ENCODE results near the gene RFXAP. TPM values are rescaled to one million over a fixed set of nuclear protein-coding genes. Genes with fewer than 3 reads are reported as not detected.

RFXAP gene
- total RNA-seq, 2 donors from 2014 or later = 13.9 to 20.2 TPM

DNA sequence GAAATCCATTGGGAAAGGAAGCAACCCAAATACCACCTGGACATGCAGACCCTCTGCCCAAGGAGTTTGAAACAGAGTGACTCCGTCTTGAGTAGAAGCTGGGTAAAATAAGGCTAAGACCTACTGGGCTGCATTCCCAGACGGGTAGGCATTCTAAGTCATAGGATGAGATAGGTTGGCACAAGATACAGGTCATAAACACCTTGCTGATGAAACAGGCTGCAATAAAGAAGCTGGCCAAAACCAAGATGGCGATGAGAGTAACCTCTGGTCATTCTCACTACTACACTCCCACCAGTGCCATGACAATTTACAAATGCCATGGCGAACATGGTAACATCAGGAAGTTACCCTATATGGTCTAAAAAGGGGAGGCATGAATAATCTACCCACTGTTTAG is 40.2 kb downstream of the RFXAP start:
- Mint-ChIP-seq H3K9me3 (no peaks in the 10 kb centered on the region), H3K36me3 (ENCODE audit: insufficient read depth in 2 of 2) (no peaks in the 10 kb centered on the region), H3K27ac (no peak overlapping the region), H3K4me1 (ENCODE audit: low read depth) (peaks cover 5% of the 10 kb centered on the region), H3K4me3 (no peak overlapping the region), H3K27me3 (ENCODE audit: low read depth) (peaks cover 14% of the 10 kb centered on the region)
- ATAC-seq (replicated peaks in 1 of 2) (no peak), DNase-seq (no peak)

DNA sequence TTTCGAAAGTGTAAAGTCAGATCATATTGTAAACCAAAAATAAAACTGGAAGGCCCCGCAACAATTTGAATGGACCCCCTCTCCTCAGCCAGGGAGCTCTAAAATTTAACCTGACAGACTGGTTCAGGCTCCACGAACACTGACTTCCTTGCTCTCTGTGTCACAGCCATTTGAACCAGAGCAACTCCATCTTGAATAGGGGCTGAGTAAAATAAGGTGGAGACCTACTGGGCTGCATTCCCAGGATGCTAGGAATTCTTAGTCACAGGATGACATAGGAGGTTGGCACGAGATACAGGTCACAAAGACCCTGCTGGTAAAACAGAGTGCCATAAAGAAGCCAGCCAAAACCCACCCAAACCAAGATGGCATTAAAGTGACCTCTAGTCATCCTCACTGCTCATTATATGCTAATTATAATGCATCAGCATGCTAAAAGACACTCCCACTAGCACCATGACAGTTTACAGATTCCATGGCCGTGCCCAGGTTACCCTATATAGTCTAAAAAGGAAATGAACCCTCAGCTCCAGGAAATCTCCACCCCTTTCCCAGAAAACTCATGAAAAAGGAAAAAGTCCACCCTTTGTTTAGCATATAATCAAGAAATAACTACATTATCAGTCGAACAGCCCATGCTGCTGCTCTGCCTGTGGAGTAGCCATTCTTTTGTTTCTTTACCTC is 43.1 kb downstream of the RFXAP start:
- Mint-ChIP-seq H3K9me3 (no peaks in the 10 kb centered on the region), H3K4me3 (no peak overlapping the region), H3K36me3 (ENCODE audit: insufficient read depth in 2 of 2) (no peaks in the 10 kb centered on the region), H3K27me3 (ENCODE audit: low read depth) (peaks cover 24% of the 10 kb centered on the region), H3K27ac (no peak overlapping the region), H3K4me1 (ENCODE audit: low read depth) (peaks cover 5% of the 10 kb centered on the region)
- DNase-seq (no peak), ATAC-seq (replicated peaks in 1 of 2) (no peak)

DNA sequence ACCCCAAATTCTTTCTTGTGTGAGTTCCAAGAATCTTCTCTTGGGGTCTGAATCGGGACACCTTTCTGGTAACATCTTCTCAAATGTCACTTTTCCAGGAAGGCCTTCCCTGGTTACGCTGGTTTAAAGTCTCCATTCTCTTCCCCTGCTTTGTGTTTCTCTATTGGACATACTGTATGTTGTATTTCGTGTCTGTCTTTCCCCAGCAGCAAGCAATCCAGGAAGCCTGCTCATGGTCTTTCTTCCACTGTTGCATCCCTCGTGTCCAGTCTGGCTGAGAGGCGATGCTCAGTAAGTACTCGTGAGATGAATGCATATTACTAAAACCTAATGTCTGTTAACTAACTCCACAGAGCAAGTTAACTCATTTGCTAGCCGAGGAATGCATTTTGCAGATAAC is 43.7 kb downstream of the RFXAP start:
- H3K4me3 Mint-ChIP-seq = no peak overlapping the region
- no peaks in the 10 kb centered on the region for H3K9me3 Mint-ChIP-seq
- DNase-seq (no peak), ATAC-seq (replicated peaks in 1 of 2) (no peak)
- no peak overlapping the region for H3K27ac Mint-ChIP-seq
- no peaks in the 10 kb centered on the region for H3K36me3 Mint-ChIP-seq (ENCODE audit: insufficient read depth in 2 of 2)
- H3K27me3 Mint-ChIP-seq (ENCODE audit: low read depth) = peaks cover 24% of the 10 kb centered on the region
- no peaks in the 10 kb centered on the region for H3K4me1 Mint-ChIP-seq (ENCODE audit: low read depth)

DNA sequence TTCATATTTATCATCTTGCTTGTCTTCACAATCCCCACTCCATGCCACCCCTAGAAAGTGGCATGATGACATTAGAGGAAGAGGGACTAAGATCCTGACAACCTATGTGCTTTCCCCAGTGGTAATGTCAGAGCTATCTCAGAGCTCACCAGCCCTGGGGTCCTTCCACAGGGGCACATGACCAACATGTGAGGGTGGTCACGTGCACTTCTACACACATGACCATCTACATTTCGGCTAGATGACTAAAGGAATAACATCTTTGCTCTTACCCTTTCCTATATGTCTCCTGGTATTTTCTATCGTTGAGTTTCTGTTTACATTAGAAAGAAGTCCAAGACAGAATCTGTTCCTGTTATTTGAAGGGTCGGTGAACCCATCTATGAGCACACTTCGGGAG is 46.2 kb downstream of the RFXAP start:
- Mint-ChIP-seq H3K27me3 (ENCODE audit: low read depth) (peaks cover 24% of the 10 kb centered on the region), H3K9me3 (no peaks in the 10 kb centered on the region), H3K27ac (no peak overlapping the region), H3K36me3 (ENCODE audit: insufficient read depth in 2 of 2) (no peaks in the 10 kb centered on the region), H3K4me3 (no peak overlapping the region), H3K4me1 (ENCODE audit: low read depth) (no peaks in the 10 kb centered on the region)
- ATAC-seq (replicated peaks in 1 of 2) (no peak), DNase-seq (no peak)

DNA sequence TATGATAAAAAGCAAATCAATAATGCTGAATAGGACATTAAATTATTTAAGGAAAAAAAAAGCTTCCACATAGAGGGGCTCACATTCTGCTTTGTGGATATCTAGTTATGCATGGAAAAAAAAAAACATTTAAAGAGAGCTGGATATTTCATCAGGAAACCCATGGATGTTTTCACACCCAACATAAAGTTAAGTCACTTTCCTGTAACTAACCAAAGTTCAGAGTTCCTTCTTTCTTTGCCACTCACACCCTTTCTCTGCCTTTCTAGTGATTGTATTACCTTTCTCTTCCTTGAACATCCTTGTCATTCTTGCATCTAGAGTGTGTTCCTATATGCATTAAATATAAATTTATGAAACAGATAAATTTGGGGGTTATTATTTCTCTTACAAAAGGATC is 47.2 kb downstream of the RFXAP start:
- Mint-ChIP-seq H3K27me3 (ENCODE audit: low read depth) (peaks cover 24% of the 10 kb centered on the region), H3K4me1 (ENCODE audit: low read depth) (no peaks in the 10 kb centered on the region), H3K4me3 (no peak overlapping the region), H3K36me3 (ENCODE audit: insufficient read depth in 2 of 2) (no peaks in the 10 kb centered on the region), H3K9me3 (no peaks in the 10 kb centered on the region), H3K27ac (no peak overlapping the region)
- ATAC-seq (replicated peaks in 1 of 2) (no peak), DNase-seq (no peak)

DNA sequence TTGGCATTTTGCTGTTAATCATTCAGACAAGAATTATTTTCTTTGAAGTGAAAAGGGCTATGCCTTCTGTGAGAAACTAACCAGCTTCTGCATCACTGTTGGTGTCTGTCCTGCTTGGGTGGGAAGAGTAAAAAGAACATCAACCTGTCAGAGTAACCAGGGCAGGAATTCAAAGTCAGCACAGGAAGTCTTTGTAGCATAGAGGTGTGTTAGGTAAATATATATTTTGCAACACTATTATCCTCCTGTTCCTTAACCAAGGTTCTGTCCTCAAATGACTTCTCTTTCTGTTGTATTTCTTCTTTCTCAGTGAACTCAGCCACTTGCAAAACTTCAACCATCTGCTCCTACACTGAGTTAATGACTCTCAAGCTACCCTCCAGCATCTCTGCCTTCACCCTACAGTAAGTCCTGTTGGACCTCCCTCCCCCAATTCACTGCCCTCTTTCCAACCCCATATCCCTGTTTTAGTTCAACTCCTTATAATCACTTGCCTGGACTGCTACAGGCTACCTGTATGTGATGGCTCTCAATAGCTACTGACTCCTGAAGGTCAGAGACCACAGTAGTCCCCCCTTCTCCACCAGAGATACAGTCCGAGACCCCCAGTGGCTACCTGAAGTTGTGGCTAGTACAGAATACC is 51.1 kb downstream of the RFXAP start:
- H3K4me3 Mint-ChIP-seq = no peak overlapping the region
- no peaks in the 10 kb centered on the region for H3K36me3 Mint-ChIP-seq (ENCODE audit: insufficient read depth in 2 of 2)
- no peak for ATAC-seq (replicated peaks in 1 of 2)
- H3K27ac Mint-ChIP-seq = no peak overlapping the region
- H3K9me3 Mint-ChIP-seq = no peaks in the 10 kb centered on the region
- H3K4me1 Mint-ChIP-seq (ENCODE audit: low read depth) = no peaks in the 10 kb centered on the region
- DNase-seq = no peak
- peaks cover 17% of the 10 kb centered on the region for H3K27me3 Mint-ChIP-seq (ENCODE audit: low read depth)

DNA sequence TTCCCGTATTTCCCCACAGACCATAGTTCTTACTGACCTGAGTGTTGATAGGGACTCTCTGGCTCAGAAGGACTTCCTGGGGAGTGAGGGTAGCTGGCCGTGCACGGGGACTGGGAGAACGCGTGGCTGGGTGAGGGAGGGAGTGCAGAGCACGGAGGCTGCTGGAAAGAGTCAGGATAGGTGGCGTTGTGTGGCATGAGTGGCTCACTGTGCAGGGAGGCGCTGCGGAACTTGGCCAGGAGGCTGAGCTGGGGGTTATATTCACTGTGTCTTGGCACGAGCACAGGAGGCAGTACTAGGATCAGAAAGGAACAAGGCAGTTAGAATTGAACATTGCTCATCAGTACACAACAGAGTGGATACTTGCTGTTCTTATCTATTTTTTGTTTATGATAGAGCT is 53.6 kb downstream of the RFXAP start:
- no peak for DNase-seq
- Mint-ChIP-seq H3K9me3 (no peaks in the 10 kb centered on the region), H3K27me3 (ENCODE audit: low read depth) (peaks cover 11% of the 10 kb centered on the region), H3K4me1 (ENCODE audit: low read depth) (no peaks in the 10 kb centered on the region), H3K36me3 (ENCODE audit: insufficient read depth in 2 of 2) (no peaks in the 10 kb centered on the region), H3K4me3 (no peak overlapping the region), H3K27ac (no peak overlapping the region)
- no peak for ATAC-seq (replicated peaks in 1 of 2)

DNA sequence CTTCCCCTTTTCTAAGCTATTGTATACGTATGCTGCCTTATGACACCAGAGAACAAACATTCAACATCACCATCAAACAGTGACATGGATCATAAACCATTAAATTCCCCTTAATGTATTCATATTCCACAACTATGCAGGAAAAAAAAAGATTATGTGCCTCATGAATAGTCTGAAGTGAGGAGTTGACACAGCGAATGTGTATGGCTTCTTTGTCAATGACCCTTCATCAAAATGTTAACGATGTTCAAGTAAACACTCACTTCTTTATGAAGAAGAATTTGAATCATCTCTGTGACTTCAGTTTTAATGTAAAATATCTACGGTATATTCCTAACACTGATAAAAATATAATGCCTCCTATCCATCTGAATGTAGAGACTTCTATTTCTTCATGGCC is 56.4 kb downstream of the RFXAP start:
- Mint-ChIP-seq H3K4me1 (ENCODE audit: low read depth) (no peaks in the 10 kb centered on the region), H3K27ac (no peak overlapping the region), H3K4me3 (no peak overlapping the region), H3K36me3 (ENCODE audit: insufficient read depth in 2 of 2) (no peaks in the 10 kb centered on the region), H3K27me3 (ENCODE audit: low read depth) (peaks cover 17% of the 10 kb centered on the region), H3K9me3 (no peaks in the 10 kb centered on the region)
- ATAC-seq (replicated peaks in 1 of 2) (no peak), DNase-seq (no peak)

DNA sequence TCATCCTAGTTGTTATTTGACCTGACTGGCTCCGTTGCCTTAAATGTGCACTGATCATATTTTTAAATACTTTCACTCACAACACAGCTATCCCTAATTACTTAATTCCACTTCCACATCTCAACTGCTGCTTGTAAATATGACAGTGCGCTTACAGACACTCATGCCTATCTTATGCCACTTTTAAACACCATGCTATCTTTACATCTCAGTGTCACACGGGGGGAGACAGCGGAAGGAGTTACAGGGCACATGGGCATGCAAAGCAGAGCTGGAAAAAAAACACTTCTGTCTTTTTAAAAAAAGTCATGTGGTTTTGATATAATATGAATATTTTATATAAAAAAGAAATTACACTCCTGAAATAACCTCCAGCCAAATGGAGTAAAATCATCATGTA is 56.9 kb downstream of the RFXAP start:
- DNase-seq (no peak), ATAC-seq (replicated peaks in 1 of 2) (no peak)
- H3K4me1 Mint-ChIP-seq (ENCODE audit: low read depth) = no peaks in the 10 kb centered on the region
- peaks cover 17% of the 10 kb centered on the region for H3K27me3 Mint-ChIP-seq (ENCODE audit: low read depth)
- no peak overlapping the region for H3K27ac Mint-ChIP-seq
- no peaks in the 10 kb centered on the region for H3K9me3 Mint-ChIP-seq
- no peak overlapping the region for H3K4me3 Mint-ChIP-seq
- H3K36me3 Mint-ChIP-seq (ENCODE audit: insufficient read depth in 2 of 2) = no peaks in the 10 kb centered on the region

Other genes starting within 250 kb of the RFXAP start
- not detected for gene SERTM1, start 145.2 kb upstream of the RFXAP start, total RNA-seq
- not detected for gene SMAD9, start 101.0 kb downstream of the RFXAP start, total RNA-seq
- gene ALG5, start 180.1 kb downstream of the RFXAP start, total RNA-seq = 10 to 100 TPM; 31.7 to 38.3 TPM
- 100 to 1,000 TPM; 220 to 268 TPM for gene EXOSC8, start 181.6 kb downstream of the RFXAP start, total RNA-seq
- 10 to 100 TPM; 76.6 to 89.6 TPM for gene SUPT20H, start 240.5 kb downstream of the RFXAP start, total RNA-seq